BE2C (cell line): Measurements from ENCODE around the gene TEX48.

Source experiments
- DNase-seq: peaks from one replicate; pipeline ENCODE4 v3.0.0-alpha.2; 2020
- H3K27me3 ChIP-seq: fragments of 250-450 bp; sonication (Bioruptor Pico); 2 replicates; pipeline ENCODE4 v1.5.1; 2020; ENCODE audit warnings: mild to moderate bottlenecking
- H3K36me3 ChIP-seq: fragments of 250-450 bp; sonication (Bioruptor Pico); 2 replicates; pipeline ENCODE4 v1.5.1; 2020; ENCODE audit warnings: mild to moderate bottlenecking
- H3K4me1 ChIP-seq: fragments of 250-450 bp; sonication (Bioruptor Pico); 2 replicates; pipeline ENCODE4 v1.5.1; 2020
- H3K4me3 ChIP-seq: 2 replicates; pipeline ENCODE4 v1.5.1; 2011; ENCODE audit warnings: low read depth, low read length
- H3K9me3 ChIP-seq: fragments of 250-450 bp; sonication (Bioruptor Pico); 2 replicates; pipeline ENCODE4 v1.5.1; 2020
- CTCF ChIP-seq: IDR thresholded peaks from 2 replicates; pipeline ENCODE4 v1.5.1; 2012; ENCODE audit warnings: mild to moderate bottlenecking, low read depth, low read length

The TEX48 gene

GRCh38 chr9:114627553-114627952 lies 54.4 kb downstream of the TEX48 start:
- TF ChIP-seq CTCF: no peak
- Histone ChIP-seq H3K36me3 (peaks cover 13% of the 10 kb centered on the region), H3K27me3 (no peaks in the 10 kb centered on the region), H3K4me1 (no peaks in the 10 kb centered on the region), H3K4me3 (no peak overlapping the region), H3K9me3 (no peaks in the 10 kb centered on the region)
- no peak for DNase-seq

- no peak for DNase-seq
- no peak overlapping the region for H3K4me3 ChIP-seq
- H3K27me3 ChIP-seq: no peaks in the 10 kb centered on the region
- H3K36me3 ChIP-seq: peaks cover 15% of the 10 kb centered on the region
- no peaks in the 10 kb centered on the region for H3K4me1 ChIP-seq
- TF ChIP-seq CTCF: no peak
- no peaks in the 10 kb centered on the region for H3K9me3 ChIP-seq
These were observed 55.5 kb downstream of the TEX48 start for GRCh38 chr9:114626415-114627020.

GRCh38 chr9:114624677-114625076 lies 57.3 kb downstream of the TEX48 start:
- Histone ChIP-seq H3K4me3 (no peak overlapping the region), H3K36me3 (peaks cover 6% of the 10 kb centered on the region), H3K27me3 (no peaks in the 10 kb centered on the region), H3K4me1 (no peaks in the 10 kb centered on the region), H3K9me3 (no peaks in the 10 kb centered on the region)
- no peak for DNase-seq
- no peak for TF ChIP-seq CTCF

GRCh38 chr9:114621975-114622609 lies 59.9 kb downstream of the TEX48 start:
- H3K9me3 ChIP-seq: no peaks in the 10 kb centered on the region
- DNase-seq: no peak
- no peaks in the 10 kb centered on the region for H3K4me1 ChIP-seq
- peaks cover 8% of the 10 kb centered on the region for H3K36me3 ChIP-seq
- no peaks in the 10 kb centered on the region for H3K27me3 ChIP-seq
- no peak overlapping the region for H3K4me3 ChIP-seq
- no peak for TF ChIP-seq CTCF

GRCh38 chr9:114621561-114621960 lies 60.4 kb downstream of the TEX48 start:
- no peaks in the 10 kb centered on the region for H3K9me3 ChIP-seq
- no peaks in the 10 kb centered on the region for H3K4me1 ChIP-seq
- no peak for TF ChIP-seq CTCF
- no peaks in the 10 kb centered on the region for H3K27me3 ChIP-seq
- DNase-seq: no peak
- H3K4me3 ChIP-seq: no peak overlapping the region
- peaks cover 8% of the 10 kb centered on the region for H3K36me3 ChIP-seq

GRCh38 chr9:114619191-114619761 lies 62.7 kb downstream of the TEX48 start:
- Histone ChIP-seq H3K36me3 (peaks cover 7% of the 10 kb centered on the region), H3K4me3 (no peak overlapping the region), H3K27me3 (no peaks in the 10 kb centered on the region), H3K9me3 (no peaks in the 10 kb centered on the region), H3K4me1 (no peaks in the 10 kb centered on the region)
- TF ChIP-seq CTCF: no peak
- DNase-seq: no peak
